Measurements from ENCODE around the gene RRAGD.
"Not testable (repeated sequence)": the region's sequence is repeated elsewhere in the genome, so short reads cannot be mapped to it uniquely, and the experiment has no call there.

RRAGD gene

GRCh38 chr6:89411145-89412070, 665 bp downstream of the RRAGD start:
- DNase-seq (ENCODE audit: low read depth) = no peak

GRCh38 chr6:89410788-89411144, 1.3 kb downstream of the RRAGD start:
- no peak for DNase-seq (ENCODE audit: low read depth)

DNA sequence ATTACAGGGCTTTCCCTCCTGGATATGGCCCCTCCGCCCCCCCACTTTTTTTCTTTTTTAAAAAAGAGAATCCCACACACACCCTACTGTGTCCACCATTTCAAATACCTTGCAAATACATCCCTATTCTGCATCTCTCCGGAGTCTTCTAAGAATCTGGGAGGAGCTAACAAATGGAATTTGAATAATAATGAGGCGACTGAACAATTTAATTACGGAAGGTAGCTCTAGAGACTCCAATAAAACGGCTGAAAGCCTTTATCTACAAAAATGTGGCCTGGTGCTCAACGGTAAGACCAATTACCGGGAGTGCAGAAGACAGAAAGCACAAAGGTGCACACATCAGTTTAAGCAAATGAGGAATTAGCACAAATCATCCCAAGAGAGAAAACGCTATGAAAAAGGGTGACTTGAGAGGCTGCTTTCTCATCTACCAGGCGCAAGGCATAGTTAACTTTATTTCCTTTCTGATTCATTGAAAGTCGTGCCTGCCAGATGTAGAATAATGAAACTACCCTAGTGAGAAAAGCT, 1.8 kb downstream of the RRAGD start:
- no peak for DNase-seq (ENCODE audit: low read depth)

GRCh38 chr6:89409461-89410035, 2.5 kb downstream of the RRAGD start:
- DNase-seq (ENCODE audit: low read depth) = no peak

GRCh38 chr6:89406141-89406540, 5.9 kb downstream of the RRAGD start:
- DNase-seq (ENCODE audit: low read depth) = no peak

- DNase-seq (ENCODE audit: low read depth) = no peak
Observed at GRCh38 chr6:89404512-89404911, 7.6 kb downstream of the RRAGD start.

DNA sequence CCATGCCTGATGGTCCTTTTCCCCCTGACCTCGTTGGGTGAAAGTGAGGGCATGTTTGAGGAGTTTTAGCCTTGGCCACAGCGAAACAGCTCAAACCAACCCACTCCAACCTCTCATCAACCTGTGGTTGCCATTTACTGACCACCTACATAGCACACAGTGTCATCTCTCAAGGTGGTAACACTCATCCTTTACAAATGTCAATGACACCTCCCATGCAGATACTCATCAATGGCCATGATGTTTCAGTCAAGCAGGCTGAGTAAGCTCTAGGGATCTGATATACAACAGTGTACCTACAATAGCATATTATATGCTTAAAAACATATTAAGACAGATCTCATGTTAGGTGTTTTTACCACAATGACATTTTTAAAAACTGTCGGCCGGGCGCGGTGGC, 9.3 kb downstream of the RRAGD start:
- no peak for DNase-seq (ENCODE audit: low read depth)

GRCh38 chr6:89400912-89401399, 11.1 kb downstream of the RRAGD start:
- no peak for DNase-seq (ENCODE audit: low read depth)

DNA sequence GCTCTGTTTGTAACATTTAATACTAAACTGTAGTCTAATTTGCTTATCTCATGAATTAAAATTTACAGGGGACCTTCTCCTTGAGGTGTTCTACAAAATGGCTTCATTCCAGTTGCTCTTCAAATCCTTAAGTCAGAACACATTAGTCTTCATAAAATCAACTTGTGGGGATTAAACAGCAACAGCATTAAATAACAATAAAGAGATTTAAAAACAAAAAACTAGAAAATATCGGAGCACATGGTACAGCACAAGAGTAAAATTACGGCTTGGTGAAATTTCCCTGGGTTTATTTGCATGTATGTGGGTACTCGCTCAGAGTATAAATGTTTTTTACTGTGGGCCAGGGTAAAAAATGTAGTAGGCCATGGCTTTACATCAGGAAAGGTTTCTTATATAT, 12.0 kb downstream of the RRAGD start:
- DNase-seq (ENCODE audit: low read depth) = no peak

DNA sequence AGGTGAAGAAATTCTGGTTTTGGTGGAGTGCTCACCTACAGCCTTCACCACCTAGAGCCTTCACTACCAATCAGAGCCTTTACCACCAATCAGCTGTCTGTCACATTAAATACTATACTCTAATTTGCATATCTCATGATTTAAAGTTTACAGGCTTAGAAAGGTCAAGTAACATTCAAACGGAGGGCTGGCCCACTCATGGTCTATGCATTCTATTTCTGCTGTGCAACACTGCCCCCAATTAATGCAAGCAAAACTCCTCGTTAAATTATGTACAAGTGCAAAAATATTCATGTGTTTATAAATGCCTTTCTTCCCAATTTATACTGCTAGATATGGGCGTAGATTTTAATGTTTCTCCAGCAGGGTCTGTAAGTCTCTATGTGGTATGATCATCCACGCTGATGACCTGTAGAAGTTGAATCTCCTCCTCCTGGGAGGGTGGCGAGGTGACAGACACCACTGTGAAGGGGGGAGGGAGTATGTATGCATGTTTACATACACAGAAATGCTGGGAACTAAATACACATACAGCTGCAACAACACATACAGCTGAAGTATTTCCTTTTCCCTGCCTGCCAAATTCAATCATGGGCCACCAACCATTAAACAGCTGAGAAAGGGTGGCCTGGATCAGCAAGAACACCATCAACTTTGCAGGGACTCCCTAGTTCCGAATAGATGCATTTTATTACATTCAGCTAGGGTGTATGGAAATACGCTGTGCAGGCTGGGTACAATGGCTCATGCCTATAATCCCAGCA, 13.1 kb downstream of the RRAGD start:
- no peak for DNase-seq (ENCODE audit: low read depth)

DNA sequence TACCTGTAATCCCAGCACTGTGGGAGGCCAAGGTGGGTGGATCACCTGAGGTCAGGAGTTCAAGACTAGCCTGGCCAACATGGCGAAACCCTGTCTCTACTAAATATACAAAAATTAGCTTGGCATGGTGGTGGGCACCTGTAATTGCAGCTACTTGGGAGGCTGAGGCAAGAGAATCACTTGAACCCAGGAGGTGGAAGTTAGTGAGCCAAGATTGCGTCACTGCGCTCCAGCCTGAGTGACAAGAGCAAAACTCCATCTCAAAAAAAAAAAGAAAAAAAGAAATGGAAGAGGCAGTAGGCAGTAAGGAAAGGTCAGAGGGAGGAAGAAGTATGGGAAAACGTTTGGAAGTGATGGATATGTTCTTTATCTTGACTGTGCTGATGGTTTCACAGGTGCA, 14.2 kb downstream of the RRAGD start:
- DNase-seq (ENCODE audit: low read depth) = not testable (repeated sequence)

GRCh38 chr6:89393659-89394058, 18.4 kb downstream of the RRAGD start:
- no peak for DNase-seq (ENCODE audit: low read depth)

- DNase-seq (ENCODE audit: low read depth) = no peak
Observed at GRCh38 chr6:89392823-89393222, 19.2 kb downstream of the RRAGD start.

- DNase-seq (ENCODE audit: low read depth) = no peak
Observed at GRCh38 chr6:89388846-89389245, 23.2 kb downstream of the RRAGD start.

DNA sequence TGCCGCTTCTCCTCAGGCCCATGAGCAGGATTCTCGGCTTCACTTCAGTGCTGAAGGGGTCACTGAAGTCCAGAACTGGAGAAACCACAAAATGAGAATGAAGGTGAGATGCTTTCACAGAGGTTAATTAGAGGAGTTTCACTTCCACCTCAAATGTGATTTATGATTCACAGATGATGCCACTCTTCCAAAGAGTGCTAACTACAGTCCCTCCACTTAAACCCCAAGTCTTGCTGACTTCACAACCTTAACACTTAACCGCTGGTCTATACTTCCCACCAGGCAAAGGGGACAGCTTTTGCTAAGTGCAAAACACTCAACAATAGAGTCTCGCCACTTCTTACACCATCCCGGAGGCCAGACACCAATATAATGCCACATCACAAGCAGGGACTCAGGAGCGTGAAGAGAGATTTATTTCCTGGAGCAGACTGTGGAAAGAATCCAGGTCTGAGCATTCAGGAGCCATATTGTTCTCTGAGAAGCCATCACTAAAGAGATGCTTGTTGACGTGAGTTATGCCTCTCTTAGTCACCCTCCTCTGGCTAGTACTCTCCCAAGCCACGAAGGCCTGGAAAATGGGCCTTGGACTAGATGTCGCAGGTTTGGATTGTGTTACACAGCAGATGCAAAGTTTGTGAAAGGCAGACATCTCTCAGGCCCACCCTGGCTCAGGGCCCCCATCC, 24.4 kb downstream of the RRAGD start:
- no peak for DNase-seq (ENCODE audit: low read depth)

DNA sequence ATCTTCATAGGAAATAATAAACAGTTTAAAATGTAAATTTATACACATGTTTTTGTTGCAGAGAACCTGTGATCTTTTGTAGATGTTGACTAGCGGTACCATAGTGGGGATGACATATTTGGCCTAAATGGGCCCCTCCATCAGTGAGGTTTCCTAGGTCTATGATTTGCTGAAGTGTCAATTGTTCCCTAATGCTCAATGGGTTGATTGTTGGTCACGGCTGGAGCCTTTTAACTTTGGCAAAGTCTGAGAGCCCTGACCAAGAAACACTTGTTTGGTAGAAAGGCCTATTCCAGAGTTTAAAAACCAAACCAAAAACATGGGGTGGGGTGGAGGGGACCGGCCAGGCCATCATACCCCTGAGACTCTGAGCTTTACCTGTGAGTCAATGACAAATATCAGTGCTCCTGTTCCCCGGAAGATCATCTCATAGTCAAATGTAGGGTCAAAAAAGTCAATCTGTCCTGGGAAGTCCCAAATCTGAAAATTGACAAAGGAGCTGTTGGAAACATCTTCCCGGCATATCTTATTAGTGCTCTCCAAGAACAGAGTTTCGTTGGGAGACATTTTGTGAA, 25.1 kb downstream of the RRAGD start:
- DNase-seq (ENCODE audit: low read depth) = no peak

- no peak for DNase-seq (ENCODE audit: low read depth)
Observed at GRCh38 chr6:89385846-89386245, 26.2 kb downstream of the RRAGD start.

- DNase-seq (ENCODE audit: low read depth) = peak; percentile 4
Observed at GRCh38 chr6:89385156-89385667, 26.9 kb downstream of the RRAGD start.

GRCh38 chr6:89381031-89381430, 31.0 kb downstream of the RRAGD start:
- DNase-seq (ENCODE audit: low read depth) = no peak

DNA sequence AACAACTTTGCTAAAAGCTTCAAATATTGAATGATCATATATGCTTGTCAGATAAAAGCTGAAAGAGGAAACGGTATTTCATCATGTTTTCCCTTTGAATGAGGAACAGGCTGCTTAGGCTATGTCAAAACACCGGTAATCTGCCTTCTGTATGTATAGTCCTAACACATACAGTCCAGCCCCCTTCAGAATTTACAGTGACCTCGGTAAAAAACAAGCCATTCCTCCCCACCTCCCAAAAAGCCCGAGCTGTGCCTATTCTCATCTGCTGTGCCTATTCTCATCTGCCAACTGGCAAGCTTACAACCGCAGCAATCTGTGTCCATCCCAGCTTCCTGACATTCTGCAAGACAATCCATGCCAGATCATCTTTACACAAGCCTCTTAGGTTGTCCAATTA, 32.8 kb downstream of the RRAGD start:
- DNase-seq (ENCODE audit: low read depth) = no peak

GRCh38 chr6:89378628-89379027, 33.4 kb downstream of the RRAGD start:
- DNase-seq (ENCODE audit: low read depth) = no peak

Measured in amniotic epithelial cell (primary cell).